HepG2 (cell line): ENCODE results near the gene HRH3. TPM values are rescaled to one million over a fixed set of nuclear protein-coding genes. Genes with fewer than 3 reads are reported as not detected.

Source experiments
- MATR3 ChIP-seq: sonication (generic); formaldehyde crosslinking; IDR thresholded peaks from 2 replicates; pipeline ENCODE4 v1.4.0; 2020; ENCODE audit warnings: missing genetic modification reagents
- MLLT10 ChIP-seq: sonication (generic); formaldehyde crosslinking; IDR thresholded peaks from 2 replicates; pipeline ENCODE4 v1.4.0; 2020; ENCODE audit warnings: missing genetic modification reagents
- NR2F1 ChIP-seq, 2 experiments: fragments of 450-650 bp in 1 of 2; formaldehyde crosslinking in 1 of 2; IDR thresholded peaks; 2 replicates each; pipeline versions ENCODE4 v1.5.0 to v1.6.1; 2016 to 2020; ENCODE audit warnings: mild to moderate bottlenecking in 1 of 2, missing compliant biosample characterization in 1 of 2, missing genetic modification reagents in 1 of 2, moderate library complexity in 1 of 2
- SIN3B ChIP-seq: fragments of 150-350 bp; IDR thresholded peaks from 2 replicates; pipeline ENCODE4 v1.6.1; 2014; ENCODE audit warnings: low read length
- SNRNP70 ChIP-seq: fragments of 200-400 bp; formaldehyde crosslinking; IDR thresholded peaks from 2 replicates; pipeline ENCODE4 v1.6.1; 2017; ENCODE audit warnings: mild to moderate bottlenecking, low read depth, low read length, moderate library complexity
- STAT5B ChIP-seq: sonication (generic); formaldehyde crosslinking; IDR thresholded peaks from 2 replicates; pipeline ENCODE4 v1.4.0; 2020; ENCODE audit warnings: missing genetic modification reagents
- TBL1XR1 ChIP-seq: fragments of 150-350 bp; IDR thresholded peaks from 2 replicates; pipeline ENCODE4 v1.6.1; 2014; ENCODE audit warnings: borderline replicate concordance, low read length; ENCODE audit not compliant: partially characterized antibody
- TBP ChIP-seq: sonication (generic); formaldehyde crosslinking; IDR thresholded peaks from 2 replicates; pipeline ENCODE4 v1.5.0; 2020; ENCODE audit warnings: missing genetic modification reagents
- THAP11 ChIP-seq: IDR thresholded peaks from 2 replicates; pipeline ENCODE4 v1.6.1; 2016; ENCODE audit warnings: missing biosample characterization, missing genetic modification reagents
- ZFAT ChIP-seq: sonication (generic); formaldehyde crosslinking; conservative IDR thresholded peaks from 2 replicates; pipeline ENCODE4 v1.8.1; 2023; ENCODE audit warnings: missing genetic modification reagents, inconsistent platforms
- ZNF101 ChIP-seq: sonication (generic); formaldehyde crosslinking; IDR thresholded peaks from 2 replicates; pipeline ENCODE4 v1.4.0; 2020; ENCODE audit warnings: mild to moderate bottlenecking, low read depth, missing genetic modification reagents, borderline replicate concordance
- ZNF670 ChIP-seq: sonication (generic); formaldehyde crosslinking; IDR thresholded peaks from 2 replicates; pipeline ENCODE4 v1.8.0; 2022; ENCODE audit warnings: mild to moderate bottlenecking, missing genetic modification reagents, borderline replicate concordance
- polyA plus RNA-seq, 8 experiments: library from polyadenylated mRNA; depleted of rRNA in 3 of 8; stranded (reverse) in 7 of 8; unstranded in 1 of 8; fragments of >200 nt; fragmentation: Illumina TruSeq in 4 of 8; extraction: Trizol in 4 of 8; gene quantifications; 2 replicates each; pipeline versions ENCODE4 v1.2.1 to v1.2.3, GENCODE V29; 2011 to 2016; ENCODE audit warnings: low read depth in 4 of 8, missing spikeins in 1 of 8, mixed read lengths in 1 of 8; ENCODE audit not compliant: insufficient read depth in 1 of 8
- total RNA-seq, 5 experiments: library from RNA; depleted of rRNA; stranded (reverse); fragments of >200 nt; fragmentation: Illumina TruSeq; extraction: Trizol; gene quantifications; 2 replicates each; pipeline ENCODE4 v1.2.3, GENCODE V29; 2016; ENCODE audit warnings: low read depth in 1 of 5
- TF ChIP-seq, protein P1 (sequence below): fragments of 450-650 bp; IDR thresholded peaks from 2 replicates; pipeline ENCODE4 v1.6.1; 2016
- TF ChIP-seq, protein P2 (sequence below): sonication (generic); formaldehyde crosslinking; IDR thresholded peaks from 2 replicates; pipeline ENCODE4 v1.4.0; 2020; ENCODE audit warnings: missing genetic modification reagents, borderline replicate concordance
- TF ChIP-seq, protein P3 (sequence below): sonication (generic); formaldehyde crosslinking; IDR thresholded peaks from 2 replicates; pipeline ENCODE4 v1.4.0; 2020; ENCODE audit warnings: missing genetic modification reagents
- TF ChIP-seq, protein P4 (sequence below): sonication (generic); formaldehyde crosslinking; conservative IDR thresholded peaks from 2 replicates; pipeline ENCODE4 v1.4.0; 2020; ENCODE audit warnings: missing genetic modification reagents
- TF ChIP-seq, protein P5 (sequence below): sonication (generic); formaldehyde crosslinking; IDR thresholded peaks from 2 replicates; pipeline ENCODE4 v1.4.0; 2020; ENCODE audit warnings: missing genetic modification reagents

HRH3 gene
- total and polyA plus RNA-seq, 2 of the 13 experiments (the other 11 are each of a cell fraction or from before 2014, with no cell fraction given) = 0.18 TPM; not detected in 1

DNA sequence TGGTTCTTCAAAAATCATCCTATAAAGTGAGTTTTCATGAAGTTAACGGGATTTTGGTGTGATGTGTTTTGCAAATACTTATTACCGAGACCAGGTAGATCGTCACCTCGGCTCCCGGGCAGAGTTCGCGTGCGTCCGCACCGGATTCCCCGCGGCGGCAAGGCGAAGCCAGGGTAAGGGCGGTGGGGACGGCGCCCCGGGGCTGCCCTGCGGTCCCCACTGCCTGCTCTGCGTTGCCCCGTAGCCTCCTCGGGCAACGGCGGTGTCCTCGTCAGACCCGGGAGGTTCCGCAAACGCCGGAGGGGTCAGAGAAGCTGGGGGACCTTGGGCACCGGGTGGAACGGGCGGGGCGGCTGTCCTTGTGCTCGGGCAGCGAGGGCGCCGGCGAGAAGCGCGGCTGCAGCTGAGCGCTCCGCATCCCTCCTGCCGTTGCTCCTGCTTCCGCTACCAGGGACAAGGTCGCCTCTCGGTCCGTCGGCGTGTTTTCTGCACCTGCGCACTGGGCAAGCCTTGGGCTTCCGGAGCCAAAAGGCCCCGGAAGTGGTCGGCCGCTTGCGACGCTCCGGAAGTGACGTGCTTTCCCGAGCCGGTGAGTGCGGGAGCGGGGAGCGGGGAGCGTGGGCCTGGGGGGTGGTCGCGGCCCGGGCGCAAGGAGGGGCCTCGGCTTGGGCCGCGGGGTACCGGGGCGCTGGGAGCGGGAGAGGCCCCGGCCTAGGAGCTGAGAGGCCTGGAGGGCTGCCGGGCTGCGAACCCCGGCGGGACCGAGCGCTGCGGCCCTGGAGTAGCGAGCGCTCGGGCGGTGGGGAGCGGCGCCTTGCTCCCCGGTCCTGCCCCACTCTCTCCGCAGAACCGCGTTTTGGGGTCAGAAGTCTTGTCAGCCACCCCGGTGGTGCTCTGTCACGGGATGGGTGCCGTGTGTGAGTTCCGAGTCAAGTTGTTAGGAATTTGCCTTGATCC lies 37.3 kb downstream of the HRH3 start, which contains the start of gene MTG2 (continued):
- TF ChIP-seq, protein P1, sequence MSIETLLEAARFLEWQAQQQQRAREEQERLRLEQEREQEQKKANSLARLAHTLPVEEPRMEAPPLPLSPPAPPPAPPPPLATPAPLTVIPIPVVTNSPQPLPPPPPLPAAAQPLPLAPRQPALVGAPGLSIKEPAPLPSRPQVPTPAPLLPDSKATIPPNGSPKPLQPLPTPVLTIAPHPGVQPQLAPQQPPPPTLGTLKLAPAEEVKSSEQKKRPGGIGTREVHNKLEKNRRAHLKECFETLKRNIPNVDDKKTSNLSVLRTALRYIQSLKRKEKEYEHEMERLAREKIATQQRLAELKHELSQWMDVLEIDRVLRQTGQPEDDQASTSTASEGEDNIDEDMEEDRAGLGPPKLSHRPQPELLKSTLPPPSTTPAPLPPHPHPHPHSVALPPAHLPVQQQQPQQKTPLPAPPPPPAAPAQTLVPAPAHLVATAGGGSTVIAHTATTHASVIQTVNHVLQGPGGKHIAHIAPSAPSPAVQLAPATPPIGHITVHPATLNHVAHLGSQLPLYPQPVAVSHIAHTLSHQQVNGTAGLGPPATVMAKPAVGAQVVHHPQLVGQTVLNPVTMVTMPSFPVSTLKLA = peak; percentile 60
- TF ChIP-seq SIN3B = peak; percentile 74; the same call in 1 of the 2 replicates
- TF ChIP-seq SNRNP70 = no peak
- TF ChIP-seq, protein P2, sequence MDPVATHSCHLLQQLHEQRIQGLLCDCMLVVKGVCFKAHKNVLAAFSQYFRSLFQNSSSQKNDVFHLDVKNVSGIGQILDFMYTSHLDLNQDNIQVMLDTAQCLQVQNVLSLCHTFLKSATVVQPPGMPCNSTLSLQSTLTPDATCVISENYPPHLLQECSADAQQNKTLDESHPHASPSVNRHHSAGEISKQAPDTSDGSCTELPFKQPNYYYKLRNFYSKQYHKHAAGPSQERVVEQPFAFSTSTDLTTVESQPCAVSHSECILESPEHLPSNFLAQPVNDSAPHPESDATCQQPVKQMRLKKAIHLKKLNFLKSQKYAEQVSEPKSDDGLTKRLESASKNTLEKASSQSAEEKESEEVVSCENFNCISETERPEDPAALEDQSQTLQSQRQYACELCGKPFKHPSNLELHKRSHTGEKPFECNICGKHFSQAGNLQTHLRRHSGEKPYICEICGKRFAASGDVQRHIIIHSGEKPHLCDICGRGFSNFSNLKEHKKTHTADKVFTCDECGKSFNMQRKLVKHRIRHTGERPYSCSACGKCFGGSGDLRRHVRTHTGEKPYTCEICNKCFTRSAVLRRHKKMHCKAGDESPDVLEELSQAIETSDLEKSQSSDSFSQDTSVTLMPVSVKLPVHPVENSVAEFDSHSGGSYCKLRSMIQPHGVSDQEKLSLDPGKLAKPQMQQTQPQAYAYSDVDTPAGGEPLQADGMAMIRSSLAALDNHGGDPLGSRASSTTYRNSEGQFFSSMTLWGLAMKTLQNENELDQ (CRISPR knock-in tag) = peak; percentile 66; the same call in 1 of the 2 replicates
- TF ChIP-seq TBP (CRISPR knock-in tag) = peak; percentile 100
- TF ChIP-seq, protein P3, sequence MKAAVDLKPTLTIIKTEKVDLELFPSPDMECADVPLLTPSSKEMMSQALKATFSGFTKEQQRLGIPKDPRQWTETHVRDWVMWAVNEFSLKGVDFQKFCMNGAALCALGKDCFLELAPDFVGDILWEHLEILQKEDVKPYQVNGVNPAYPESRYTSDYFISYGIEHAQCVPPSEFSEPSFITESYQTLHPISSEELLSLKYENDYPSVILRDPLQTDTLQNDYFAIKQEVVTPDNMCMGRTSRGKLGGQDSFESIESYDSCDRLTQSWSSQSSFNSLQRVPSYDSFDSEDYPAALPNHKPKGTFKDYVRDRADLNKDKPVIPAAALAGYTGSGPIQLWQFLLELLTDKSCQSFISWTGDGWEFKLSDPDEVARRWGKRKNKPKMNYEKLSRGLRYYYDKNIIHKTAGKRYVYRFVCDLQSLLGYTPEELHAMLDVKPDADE = peak; percentile 99
- peak; percentile 97 for TF ChIP-seq THAP11 (CRISPR knock-in tag)
- peak; percentile 89; the same call in 1 of the 2 replicates for TF ChIP-seq MLLT10
- TF ChIP-seq STAT5B (CRISPR knock-in tag) = peak; percentile 45
- TF ChIP-seq ZNF101 (CRISPR knock-in tag) = peak; percentile 53; the same call in 1 of the 2 replicates
- TF ChIP-seq, protein P4, sequence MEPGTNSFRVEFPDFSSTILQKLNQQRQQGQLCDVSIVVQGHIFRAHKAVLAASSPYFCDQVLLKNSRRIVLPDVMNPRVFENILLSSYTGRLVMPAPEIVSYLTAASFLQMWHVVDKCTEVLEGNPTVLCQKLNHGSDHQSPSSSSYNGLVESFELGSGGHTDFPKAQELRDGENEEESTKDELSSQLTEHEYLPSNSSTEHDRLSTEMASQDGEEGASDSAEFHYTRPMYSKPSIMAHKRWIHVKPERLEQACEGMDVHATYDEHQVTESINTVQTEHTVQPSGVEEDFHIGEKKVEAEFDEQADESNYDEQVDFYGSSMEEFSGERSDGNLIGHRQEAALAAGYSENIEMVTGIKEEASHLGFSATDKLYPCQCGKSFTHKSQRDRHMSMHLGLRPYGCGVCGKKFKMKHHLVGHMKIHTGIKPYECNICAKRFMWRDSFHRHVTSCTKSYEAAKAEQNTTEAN (CRISPR knock-in tag) = peak; percentile 62; the same call in 1 of the 2 replicates
- peak; percentile 93 for TF ChIP-seq ZFAT
- TF ChIP-seq ZNF670 (CRISPR knock-in tag) = peak; percentile 97; the same call in 1 of the 2 replicates
- peak; percentile 64 for TF ChIP-seq TBL1XR1
- peak in 1 of 2 experiments; percentile 67; a peak in 2 of 4 replicates for TF ChIP-seq NR2F1 (CRISPR knock-in tag; IDR thresholded peaks at IDR 0.05)
- TF ChIP-seq, protein P5, sequence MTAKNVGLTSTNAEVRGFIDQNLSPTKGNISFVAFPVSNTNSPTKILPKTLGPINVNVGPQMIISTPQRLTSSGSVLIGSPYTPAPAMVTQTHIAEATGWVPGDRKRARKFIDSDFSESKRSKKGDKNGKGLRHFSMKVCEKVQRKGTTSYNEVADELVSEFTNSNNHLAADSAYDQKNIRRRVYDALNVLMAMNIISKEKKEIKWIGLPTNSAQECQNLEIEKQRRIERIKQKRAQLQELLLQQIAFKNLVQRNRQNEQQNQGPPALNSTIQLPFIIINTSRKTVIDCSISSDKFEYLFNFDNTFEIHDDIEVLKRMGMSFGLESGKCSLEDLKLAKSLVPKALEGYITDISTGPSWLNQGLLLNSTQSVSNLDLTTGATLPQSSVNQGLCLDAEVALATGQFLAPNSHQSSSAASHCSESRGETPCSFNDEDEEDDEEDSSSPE (CRISPR knock-in tag) = peak; percentile 88
- TF ChIP-seq MATR3 (CRISPR knock-in tag) = peak; percentile 51; the same call in 1 of the 2 replicates
